ENCODE measurements around the gene COQ8A.

The COQ8A gene

DNA sequence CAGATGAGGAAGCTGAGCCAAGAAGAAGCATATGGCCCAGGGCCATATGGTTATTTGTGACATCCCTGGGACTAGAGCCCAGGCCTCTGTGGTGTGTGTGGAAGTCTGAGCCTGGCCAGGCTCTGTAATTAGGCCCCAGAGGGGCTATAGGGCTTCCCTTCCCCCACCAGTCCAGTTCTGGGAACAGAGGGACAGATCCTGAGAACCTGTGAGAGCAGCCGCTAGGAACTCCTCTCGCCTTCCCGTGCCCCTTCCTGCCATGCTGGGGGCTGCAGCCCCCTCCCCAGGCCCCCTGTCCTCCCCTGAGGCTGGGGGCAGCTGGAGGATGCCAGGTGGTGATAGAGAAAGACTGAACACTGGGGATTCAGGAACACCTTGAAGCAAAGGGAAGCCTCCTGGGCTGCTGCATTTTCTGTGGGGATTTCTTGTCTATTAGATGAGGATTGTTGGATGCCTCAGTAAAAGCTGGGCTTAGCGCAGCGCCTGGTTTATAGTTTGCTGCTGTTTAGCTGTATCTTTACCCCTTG lies 33.3 kb downstream of the COQ8A start:
- no peak for DNase-seq

DNA sequence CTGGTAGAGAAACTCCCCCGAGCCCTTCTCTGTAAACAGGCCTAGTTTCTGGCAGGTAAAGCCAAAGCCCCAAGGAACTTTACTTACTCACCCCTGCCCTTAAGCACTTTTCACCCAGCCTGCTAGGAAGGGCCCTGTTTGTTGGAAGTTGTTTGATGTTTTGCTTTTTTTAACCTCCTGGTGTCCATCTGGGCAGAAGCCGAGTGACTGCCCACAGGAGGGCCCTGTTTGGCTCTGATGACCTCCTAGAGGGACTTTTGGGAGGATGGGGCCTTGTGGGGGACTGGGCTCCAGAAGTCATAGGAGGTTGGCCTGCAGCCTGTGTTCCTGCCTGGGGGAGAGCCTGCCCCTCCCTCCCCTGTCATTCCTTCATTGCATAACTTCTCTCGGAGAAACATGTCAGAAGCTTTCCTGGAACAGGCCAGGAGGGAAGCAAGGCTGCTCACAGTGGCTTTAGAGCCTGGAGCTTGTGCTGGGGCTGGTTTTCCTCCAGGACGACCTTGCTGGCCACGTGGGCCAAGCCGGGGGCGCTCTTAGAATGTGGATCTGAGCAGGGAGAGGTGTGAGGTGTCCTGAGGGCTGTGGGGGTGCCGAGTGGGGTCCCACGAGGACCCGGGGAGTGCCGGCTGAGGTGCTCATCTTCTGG lies 33.9 kb downstream of the COQ8A start:
- DNase-seq, result no peak

DNA sequence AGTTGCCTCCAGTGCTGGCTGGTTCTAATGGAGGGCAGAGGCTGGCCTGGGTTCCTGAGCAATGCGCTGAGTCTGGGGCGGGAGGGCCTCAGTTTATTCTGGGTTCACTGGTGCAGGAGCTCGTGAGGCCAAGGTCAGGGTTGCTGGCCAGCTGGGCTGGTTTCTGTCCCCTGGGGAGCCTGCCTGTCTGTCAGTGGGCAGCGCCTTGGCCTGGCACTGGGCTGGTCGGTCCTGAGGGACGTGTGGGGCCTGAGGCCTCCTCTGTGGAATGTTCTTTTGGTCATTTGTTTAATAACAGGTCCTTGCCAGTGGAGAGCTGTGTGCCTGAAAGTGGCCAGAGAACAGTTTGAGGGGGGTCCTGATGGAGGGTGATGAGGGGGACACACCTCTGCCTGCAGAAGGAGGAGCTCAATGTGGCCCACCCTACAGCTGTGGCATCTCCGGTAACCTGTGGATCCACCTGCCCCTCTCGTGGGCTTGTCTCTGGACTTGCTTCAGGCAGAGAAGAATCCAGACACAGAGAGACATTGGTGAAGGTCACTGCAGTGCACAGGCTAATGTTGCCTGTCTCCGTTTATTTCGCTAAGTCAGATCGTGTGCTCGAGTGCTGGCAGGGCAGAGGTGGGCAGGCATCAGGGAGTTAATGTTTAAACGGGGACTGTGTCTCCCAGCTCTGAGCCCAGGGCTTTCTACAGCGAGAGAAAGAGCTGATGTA lies 34.6 kb downstream of the COQ8A start:
- peak in 1 of 51 donors; percentile 26 for DNase-seq

DNA sequence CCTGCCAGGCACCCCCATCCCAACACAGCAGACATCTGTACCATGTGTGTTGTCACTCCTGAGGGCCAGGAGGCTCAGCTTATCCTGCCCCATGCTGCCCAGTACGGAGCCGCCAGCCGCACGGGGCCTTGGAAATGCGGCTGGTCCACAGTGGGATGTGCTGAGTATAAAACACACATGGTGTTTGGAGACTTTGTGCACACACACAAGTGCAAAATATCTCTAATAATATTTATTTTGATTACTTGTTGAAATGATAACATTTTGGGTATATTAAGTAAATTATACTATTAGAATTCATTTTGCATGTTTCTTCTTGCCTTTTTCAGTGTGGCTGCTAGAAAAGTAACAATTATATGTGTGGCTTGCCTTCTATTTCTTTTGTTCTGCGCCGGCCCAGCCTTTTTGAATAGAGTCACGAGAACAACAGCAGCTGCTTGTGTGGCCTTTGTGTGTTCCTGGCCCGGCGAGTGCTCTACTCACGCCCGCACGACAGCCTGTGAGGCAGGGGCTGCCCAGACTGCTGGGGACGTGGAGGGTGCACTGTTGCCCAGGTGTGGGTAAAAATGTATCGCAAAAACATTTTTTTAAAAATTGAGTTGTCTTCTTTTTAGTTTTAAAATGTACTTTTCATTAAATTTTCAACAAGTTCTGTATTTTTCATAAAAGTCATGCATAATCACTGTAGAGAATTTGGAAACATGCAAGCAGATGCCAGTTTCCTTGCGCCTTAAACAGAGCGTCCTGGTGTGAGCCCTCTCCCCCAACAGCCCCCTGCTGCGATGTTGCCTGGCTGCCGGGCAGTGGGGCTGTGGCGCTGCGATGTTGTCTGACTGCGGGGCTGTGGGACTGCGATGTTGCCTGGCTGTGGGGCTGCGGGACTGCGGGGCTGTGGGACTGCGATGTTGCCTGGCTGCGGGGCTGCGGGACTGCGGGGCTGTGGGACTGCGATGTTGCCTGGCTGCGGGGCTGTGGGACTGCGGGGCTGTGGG lies 35.5 kb downstream of the COQ8A start:
- peak in 35 of 51 donors; percentile 23 to 83 (median 61) for DNase-seq

DNA sequence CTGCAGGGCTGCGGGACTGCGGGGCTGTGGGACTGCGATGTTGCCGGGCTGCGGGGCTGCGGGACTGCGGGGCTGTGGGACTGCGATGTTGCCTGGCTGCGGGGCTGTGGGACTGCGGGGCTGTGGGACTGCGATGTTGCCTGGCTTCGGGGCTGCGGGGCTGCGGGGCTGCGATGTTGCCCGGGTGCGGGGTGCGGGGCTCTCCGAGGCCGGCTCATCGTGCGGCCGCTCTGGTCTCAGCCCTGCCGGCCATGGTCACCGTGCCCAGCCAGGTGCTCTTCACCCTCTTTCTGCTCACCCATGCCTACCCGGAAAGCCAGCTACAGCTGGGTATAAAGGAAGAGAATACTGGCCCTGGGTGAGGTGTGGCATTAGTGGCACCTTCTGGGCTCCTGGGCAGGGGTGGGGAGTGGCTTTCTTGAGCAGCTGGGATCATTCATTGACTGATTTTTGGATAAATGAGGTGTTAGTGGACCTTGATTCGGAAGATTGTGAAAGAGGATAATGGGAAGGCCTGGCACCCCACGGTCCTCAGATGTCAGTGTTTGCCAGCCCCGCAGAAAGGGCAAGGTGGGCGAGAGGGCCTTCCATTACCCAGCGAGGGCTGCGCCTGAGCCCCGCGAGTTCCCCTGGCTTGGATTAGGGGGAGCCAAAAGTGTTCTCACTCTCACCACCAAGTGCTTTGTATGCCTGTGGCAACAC lies 36.3 kb downstream of the COQ8A start:
- DNase-seq, result no peak

DNA sequence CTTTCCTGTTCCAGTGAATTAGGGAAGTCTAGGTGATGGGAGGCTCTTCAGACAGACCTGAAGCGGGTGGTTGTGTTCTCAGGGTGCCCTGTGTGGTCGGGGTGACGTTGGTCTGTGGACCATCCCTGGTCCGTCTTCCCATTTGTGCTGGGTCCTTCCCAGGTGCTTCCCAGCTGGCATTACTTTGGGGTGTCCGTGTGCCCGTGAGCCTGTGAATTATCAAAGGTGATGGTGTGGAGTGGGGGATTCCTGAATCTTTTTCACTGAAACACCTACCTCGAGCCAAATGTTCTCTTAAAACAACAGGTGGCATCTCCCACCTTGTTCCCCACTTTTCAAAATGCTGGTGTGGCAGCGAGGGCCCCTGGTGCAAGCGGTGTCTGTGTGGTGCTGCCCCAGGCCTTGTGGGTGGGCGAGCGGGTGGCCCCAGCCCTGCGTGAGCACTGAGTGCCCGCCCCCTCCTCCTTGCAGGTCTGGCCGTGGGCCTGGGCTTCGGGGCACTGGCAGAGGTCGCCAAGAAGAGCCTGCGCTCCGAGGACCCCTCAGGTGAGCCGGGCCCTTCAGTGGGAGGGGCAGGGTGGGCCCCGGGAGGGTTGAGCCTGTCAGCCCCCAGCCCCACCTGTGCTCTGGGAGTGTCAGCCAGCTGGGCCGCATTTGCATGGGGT lies 37.0 kb downstream of the COQ8A start:
- no peak for DNase-seq

DNA sequence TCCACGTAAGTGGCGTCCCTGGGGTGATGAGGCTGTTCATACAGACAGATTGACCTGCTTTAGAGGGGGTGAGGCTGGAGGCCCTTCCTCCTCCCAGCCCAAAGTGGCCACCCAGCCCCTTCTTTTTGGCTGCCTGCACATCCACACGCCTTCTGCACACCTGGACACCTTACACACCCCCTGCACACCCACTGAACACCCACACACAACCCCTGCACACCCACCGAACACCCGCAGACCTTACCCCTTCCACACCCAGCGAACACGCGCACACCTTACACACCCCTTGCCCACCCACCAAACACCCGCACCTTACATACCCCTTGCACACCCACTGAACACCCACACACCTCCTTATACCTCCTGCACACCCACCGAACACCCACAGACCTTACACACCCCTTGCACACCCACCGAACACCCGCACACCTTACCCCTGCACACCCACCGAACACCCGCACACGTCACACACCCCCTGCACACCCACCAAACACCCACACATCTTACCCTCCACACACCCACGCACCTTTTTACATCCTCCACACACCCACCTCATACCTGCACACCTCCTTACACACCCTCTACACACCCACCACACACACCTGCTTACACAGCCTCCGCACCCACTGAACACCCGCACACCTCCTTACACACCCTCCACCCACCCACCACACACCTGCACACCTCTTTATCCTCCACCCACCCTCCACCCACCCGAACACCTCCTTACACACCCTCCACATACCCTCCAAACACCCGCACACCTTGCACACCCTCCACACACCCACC lies 37.7 kb downstream of the COQ8A start:
- DNase-seq, result no peak

DNA sequence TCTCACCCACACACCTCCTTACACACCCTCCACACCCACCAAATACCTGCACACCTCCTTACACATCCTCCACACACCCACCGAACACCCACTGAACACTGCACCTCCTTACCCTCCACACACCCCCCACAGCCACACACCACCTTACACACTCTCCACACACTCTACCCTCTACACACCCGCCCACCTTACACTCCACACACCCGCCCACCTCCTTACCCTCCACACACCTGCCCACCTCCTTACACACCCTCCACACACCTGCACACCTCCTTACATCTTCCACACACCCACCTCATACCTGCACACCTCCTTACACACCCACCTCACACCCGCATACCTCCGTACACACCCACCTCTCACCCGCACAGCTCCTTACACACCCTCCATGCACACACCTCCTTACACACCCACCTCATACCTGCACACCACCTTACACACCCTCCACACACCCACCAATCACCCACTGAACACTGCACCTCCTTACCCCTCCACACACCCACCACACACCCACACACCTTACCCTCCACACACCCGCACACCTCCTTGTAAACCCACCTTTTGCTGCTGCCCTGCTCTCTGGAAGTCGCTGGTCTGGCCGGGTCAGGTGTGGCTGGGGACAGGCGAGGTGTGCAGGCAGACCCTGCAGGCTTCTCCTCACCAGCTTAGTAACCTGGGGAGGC lies 38.5 kb downstream of the COQ8A start:
- DNase-seq, result no peak

DNA sequence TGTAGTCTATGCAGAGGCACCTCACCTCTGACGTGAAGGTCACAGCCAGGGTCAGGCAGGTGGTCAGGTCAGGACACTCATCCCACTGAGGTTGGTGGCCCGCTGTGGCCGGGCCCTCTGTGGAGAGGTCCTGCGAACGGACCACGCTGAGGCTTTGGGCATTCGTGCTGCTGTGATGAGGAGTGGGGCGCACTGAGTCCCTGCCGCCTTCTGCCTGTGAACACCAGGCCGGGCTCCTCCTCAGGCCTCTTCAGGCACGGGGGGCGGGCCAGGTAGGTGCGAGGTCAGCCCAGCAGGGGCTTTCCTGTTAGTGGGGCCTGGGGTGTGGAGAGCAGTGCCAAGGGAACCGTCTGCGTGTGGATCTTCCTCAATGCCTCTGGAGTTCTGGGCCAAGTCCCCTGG lies 39.0 kb downstream of the COQ8A start:
- no peak for DNase-seq

DNA sequence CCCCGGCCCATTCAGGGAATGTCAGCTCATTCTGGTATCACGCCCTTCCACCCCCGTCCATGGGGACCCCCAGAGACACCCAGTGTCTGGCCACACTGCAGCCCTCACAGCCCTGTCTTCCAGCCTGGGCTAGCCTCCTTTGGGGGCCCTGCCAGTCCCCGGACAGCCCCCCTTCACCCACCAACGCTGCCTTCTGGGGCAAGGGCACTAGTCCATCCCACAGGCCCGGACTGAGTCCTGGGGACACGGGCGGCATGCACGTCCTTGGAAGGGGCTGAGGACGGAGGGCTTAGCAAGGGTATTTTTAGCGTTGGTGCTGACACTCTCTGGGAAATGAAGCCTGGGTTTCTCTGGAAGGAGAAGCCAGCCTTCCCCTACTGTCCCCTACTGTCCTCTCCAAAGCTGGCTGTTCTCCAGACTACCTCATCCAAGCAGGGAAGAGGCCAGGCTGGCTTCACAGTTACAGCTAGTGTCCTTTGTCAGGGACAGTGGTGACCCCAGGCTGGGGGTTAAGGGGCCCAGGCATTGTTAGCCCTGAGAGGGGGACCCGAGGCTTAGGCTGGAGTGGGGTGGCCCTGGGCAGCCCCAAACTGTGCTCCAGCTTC lies 39.5 kb downstream of the COQ8A start:
- DNase-seq, result peak in 10 of 51 donors; percentile 18 to 54 (median 34)

DNA sequence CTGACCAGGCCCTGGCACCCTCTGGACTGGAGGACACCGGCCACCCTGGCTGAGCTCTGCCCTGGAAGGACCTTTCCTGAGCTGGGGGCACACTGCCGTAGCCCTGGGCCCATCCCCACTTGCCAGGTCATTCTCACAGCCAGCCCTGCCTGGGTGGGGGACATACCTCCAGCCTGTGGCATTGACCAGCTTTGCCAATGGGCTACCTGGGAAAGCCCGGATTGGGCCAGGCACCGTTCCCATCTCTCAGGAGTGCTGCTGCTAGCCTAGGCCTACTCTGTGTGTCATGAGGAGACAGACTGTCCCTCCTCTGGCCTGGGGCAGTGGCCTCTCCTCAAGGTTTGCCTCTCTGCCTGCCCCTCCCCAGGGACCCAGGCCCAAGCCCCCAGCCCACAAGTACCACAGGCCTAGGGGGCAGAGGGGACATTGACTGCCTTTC lies 40.0 kb downstream of the COQ8A start:
- DNase-seq, result no peak

DNA sequence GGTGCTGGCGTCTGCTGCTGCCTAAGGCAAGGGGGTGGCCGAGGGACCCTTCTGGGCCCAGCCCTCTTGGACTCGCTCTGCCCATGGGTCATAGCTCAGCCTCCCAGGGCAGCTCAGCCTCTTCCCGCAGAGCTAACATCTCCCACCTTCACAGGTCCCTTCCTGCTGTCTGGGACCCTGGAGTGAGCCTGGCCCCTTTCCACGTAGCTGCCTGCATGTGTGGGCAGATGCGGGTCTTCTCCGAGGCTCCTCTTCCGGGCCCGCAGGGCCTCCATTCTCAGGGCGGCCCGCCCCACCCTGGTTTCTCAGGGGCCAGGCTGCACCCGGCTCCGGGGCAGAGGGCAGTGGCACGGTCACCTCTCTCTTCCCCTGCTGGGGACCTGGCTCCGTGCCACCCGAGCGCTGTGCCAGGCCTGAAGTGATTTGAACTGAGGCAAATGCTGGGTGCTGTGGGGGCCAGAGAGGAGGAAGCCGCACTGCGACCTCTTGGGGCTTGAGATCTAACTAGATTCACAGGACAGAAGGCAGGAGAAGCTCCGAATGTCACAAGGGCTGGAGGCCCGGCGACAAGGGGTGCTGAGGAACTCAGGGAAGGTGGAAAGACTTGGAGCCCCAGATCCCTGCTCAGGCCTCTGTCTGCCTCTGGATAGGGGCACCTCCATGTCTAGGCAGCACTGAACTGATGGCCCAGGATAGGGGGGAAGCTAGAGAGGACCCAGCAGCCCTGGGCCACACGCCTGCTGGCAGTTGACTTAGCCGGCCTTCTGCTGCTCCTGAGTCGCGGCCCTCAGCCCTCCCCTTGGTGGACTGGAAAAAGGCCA lies 40.7 kb downstream of the COQ8A start:
- DNase-seq, result no peak

DNA sequence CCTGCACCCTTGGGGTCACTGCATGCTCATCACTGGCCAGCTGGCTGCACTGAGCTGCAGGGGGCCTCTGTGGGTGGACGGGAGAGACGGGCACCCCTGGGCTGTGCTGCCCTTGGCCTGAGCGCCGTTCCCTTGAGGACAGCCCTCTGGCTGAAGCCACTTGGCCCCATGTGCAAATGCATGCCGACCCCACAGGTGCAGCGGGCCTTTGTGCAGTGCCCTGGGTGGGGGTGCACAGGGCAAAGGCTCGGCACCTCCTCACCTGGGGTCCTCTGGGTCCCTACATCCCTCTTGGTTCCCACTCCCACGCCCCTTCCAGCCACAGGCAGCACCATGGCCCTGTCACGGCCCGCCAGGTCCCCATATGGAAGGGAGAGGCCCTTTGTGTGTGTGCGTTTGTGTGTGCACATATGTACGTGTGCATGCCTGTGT lies 41.3 kb downstream of the COQ8A start:
- no peak for DNase-seq

DNA sequence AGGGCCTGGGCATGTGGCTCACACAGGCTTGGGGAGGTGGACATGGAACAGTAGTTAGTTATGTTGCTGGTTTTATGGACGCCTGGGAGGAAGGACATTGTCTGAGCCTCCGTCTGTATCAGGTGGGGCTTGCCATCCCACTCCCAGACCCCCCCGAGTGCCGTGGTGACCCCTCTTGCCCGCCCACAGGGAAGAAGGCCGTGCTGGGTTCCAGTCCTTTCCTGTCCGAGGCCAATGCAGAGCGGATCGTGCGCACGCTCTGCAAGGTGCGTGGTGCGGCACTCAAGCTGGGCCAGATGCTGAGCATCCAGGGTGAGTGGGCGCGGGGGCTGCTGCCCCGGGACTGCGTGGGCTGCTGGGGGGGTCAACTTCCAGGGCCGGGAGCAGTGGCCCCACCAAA lies 41.7 kb downstream of the COQ8A start:
- DNase-seq, result no peak

DNA sequence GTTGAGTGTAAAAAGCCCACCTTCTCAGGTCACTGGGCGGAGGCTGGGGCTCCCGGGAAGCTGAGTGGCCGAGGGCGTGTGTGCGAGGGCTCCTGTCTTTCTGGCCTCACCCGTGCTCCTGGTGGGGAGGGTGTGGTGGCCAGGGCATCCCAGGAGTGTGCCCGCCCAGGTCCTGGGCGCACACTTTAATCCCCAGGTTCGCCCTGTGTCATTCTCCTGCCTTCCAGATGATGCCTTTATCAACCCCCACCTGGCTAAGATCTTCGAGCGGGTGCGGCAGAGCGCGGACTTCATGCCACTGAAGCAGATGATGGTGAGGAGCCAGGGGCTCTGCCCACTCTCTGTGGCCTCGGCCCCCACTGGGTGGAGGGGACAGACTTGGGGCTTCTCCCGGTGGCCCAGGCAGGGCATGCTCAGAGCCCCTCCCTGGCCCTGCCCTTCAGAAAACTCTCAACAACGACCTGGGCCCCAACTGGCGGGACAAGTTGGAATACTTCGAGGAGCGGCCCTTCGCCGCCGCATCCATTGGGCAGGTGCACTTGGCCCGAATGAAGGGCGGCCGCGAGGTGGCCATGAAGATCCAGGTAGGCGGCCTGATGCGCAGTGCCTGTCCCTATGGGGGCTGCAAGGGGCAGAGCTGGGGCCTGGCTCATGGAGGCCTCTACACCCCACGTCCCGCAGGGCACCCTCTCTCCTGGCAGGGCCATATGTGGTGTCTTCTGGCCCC lies 42.5 kb downstream of the COQ8A start:
- no peak for DNase-seq

DNA sequence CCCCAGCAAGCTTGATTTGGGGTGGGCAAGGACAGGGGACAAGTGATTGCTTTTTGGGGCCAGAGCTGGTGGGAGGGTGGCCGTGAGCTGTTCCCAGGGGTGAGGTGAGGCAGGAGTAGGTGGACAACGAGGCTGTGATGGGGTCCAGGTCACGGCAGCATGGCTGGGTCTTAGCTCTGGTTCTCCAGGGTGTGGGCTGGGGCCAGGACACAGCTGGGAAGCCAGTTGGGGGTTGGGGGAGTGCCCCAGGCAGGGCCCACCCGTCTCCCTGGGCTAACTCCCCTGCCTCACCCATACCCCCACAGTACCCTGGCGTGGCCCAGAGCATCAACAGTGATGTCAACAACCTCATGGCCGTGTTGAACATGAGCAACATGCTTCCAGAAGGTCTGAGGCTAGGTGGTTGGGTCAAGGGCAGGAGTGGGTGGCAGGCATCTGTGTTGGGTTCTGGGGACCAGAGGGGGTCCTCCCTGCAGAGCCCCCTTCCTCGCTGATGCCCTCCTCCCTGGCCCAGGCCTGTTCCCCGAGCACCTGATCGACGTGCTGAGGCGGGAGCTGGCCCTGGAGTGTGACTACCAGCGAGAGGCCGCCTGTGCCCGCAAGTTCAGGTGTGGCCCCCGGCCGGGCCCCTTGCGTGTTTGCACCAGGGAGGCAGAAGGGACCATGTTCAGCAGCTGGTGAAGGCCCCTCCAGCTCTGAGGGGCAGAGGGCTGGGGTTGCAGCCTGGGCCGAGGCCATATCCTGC lies 43.3 kb downstream of the COQ8A start:
- no peak for DNase-seq

Measured in hypothalamus (tissue), 51 donors.